DND-41 (cell line): ENCODE data around the gene AP4M1.
A peak's percentile ranks its signal among the peaks of the same experiment; 100 is the strongest.

Source experiments
- ATAC-seq: fragments of 200-7000 bp; cut with Tn5 transposase; 3 replicates; pipeline ENCODE4 v1.9.1; 2021; ENCODE audit warnings: low read depth; ENCODE audit not compliant: insufficient read depth
- DNase-seq: peaks from one replicate; pipeline ENCODE4 v3.0.0-alpha.2; 2020
- H2AFZ ChIP-seq: 2 replicates; pipeline ENCODE4 v1.6.0; 2012; ENCODE audit warnings: low read depth, low read length
- H3K27ac ChIP-seq: 2 replicates; pipeline ENCODE4 v1.5.1; 2012; ENCODE audit warnings: low read length, inconsistent platforms
- H3K27me3 ChIP-seq: fragments of 200-600 bp; sonication (generic); 2 replicates; pipeline ENCODE4 v1.6.0; 2012; ENCODE audit warnings: low read length, mild to moderate bottlenecking, inconsistent platforms; ENCODE audit not compliant: insufficient read depth, poor library complexity
- H3K36me3 ChIP-seq: 2 replicates; pipeline ENCODE4 v1.5.1; 2012; ENCODE audit warnings: low read length, inconsistent platforms; ENCODE audit not compliant: insufficient read depth
- H3K4me1 ChIP-seq: 2 replicates; pipeline ENCODE4 v1.5.1; 2012; ENCODE audit warnings: mild to moderate bottlenecking, low read length; ENCODE audit not compliant: insufficient read depth
- H3K4me2 ChIP-seq: 2 replicates; pipeline ENCODE4 v1.6.0; 2012; ENCODE audit warnings: mild to moderate bottlenecking, moderate library complexity, low read length, inconsistent platforms; ENCODE audit not compliant: insufficient read depth
- H3K4me3 ChIP-seq, 2 experiments: fragments of 200-600 bp in 1 of 2; shearing (Covaris generic) in 1 of 2; 2 replicates each; pipeline ENCODE4 v1.5.1; 2012 to 2016; ENCODE audit warnings: inconsistent platforms in 2 of 2, low read length in 2 of 2, mild to moderate bottlenecking in 2 of 2, low read depth in 1 of 2, moderate library complexity in 1 of 2
- H3K79me2 ChIP-seq: 2 replicates; pipeline ENCODE4 v1.6.0; 2012; ENCODE audit warnings: low read length, inconsistent platforms; ENCODE audit not compliant: insufficient read depth
- H3K9ac ChIP-seq: 2 replicates; pipeline ENCODE4 v1.6.0; 2012; ENCODE audit warnings: low read depth, mild to moderate bottlenecking, inconsistent platforms, low read length, moderate library complexity
- H3K9me3 ChIP-seq: 2 replicates; pipeline ENCODE4 v1.5.1; 2012; ENCODE audit warnings: low read length, moderate library complexity, mild to moderate bottlenecking, inconsistent platforms; ENCODE audit not compliant: insufficient read depth, severe bottlenecking
- H4K20me1 ChIP-seq: 2 replicates; pipeline ENCODE4 v1.6.0; 2012; ENCODE audit warnings: low read length; ENCODE audit not compliant: insufficient read depth
- EZH2 ChIP-seq: IDR thresholded peaks from 3 replicates; pipeline ENCODE4 v1.6.1; 2012; ENCODE audit warnings: borderline replicate concordance, low read depth, mild to moderate bottlenecking, moderate library complexity, low read length, inconsistent platforms; ENCODE audit not compliant: severe bottlenecking
- TF ChIP-seq, protein P1 (sequence below): IDR thresholded peaks from 2 replicates; pipeline ENCODE4 v1.5.1; 2012; ENCODE audit warnings: borderline replicate concordance, low read length, moderate library complexity, mild to moderate bottlenecking; ENCODE audit not compliant: poor library complexity, severe bottlenecking; ENCODE audit errors: extremely low read depth

The AP4M1 gene

DNA sequence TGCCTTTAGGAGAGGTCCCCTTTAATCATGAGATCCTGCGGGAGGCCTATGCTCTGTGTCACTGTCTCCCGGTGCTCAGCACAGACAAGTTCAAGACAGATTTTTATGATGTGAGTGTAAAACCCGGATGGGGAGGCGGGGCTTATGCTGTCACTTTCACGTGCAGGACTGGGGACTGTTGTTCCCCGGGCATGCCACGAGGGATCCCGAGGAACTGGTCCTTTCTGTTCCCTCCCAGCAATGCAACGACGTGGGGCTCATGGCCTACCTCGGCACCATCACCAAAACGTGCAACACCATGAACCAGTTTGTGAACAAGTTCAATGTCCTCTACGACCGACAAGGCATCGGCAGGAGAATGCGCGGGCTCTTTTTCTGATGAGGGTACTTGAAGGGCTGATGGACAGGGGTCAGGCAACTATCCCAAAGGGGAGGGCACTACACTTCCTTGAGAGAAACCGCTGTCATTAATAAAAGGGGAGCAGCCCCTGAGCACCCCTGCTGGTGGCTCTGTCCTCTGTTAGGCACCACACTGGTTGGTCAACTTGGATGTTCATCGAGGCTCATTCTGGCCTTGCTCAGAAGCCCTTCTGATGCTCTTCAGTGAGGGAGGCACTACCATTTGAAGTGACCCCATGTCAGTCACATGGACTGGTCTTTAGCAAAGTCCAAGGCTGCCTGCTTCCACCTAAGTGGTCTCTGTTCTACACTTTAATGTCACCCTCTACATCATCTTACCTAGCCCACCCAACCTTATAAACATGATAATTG lies 9.8 kb upstream of the AP4M1 start:
- DNase-seq (peak; percentile 41), ATAC-seq (peak; percentile 17)
- Histone ChIP-seq H3K4me3 (no peak overlapping the region), H3K4me2 (peak overlapping the region; percentile 88), H4K20me1 (peaks cover 52% of the 10 kb centered on the region), H3K36me3 (peaks cover 64% of the 10 kb centered on the region), H2AFZ (no peak overlapping the region), H3K9me3 (no peaks in the 10 kb centered on the region), H3K4me1 (peaks cover 46% of the 10 kb centered on the region), H3K27me3 (no peaks in the 10 kb centered on the region), H3K27ac (no peak overlapping the region), H3K79me2 (peaks cover 53% of the 10 kb centered on the region), H3K9ac (0 out of 2 replicates have a peak overlapping the region, but pooled peaks have one; percentile 1)
- TF ChIP-seq EZH2: no peak
- TF ChIP-seq, protein P1, sequence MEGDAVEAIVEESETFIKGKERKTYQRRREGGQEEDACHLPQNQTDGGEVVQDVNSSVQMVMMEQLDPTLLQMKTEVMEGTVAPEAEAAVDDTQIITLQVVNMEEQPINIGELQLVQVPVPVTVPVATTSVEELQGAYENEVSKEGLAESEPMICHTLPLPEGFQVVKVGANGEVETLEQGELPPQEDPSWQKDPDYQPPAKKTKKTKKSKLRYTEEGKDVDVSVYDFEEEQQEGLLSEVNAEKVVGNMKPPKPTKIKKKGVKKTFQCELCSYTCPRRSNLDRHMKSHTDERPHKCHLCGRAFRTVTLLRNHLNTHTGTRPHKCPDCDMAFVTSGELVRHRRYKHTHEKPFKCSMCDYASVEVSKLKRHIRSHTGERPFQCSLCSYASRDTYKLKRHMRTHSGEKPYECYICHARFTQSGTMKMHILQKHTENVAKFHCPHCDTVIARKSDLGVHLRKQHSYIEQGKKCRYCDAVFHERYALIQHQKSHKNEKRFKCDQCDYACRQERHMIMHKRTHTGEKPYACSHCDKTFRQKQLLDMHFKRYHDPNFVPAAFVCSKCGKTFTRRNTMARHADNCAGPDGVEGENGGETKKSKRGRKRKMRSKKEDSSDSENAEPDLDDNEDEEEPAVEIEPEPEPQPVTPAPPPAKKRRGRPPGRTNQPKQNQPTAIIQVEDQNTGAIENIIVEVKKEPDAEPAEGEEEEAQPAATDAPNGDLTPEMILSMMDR: peak; percentile 31

DNA sequence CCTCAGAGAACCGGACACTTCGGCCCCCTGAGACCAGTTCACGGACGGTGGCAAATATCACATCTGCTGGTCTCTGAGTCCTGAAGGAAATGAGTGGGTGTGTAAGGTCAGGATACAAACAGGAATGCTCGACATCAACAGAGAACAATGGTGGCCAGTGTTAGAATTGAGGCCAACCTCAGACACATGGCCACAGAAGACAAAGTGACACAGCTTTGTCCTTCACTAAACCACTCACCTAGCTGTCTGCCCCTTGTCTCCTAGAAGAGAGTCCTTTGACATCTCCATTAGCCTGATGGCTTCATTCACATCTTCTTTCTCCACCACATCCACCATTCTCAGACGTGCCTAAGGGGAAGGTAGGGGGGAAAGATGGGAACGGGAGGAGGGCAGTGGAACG lies 8.4 kb upstream of the AP4M1 start:
- ATAC-seq (no peak), DNase-seq (no peak)
- H3K27me3 ChIP-seq: no peaks in the 10 kb centered on the region
- H3K9ac ChIP-seq: no peak overlapping the region
- peaks cover 79% of the 10 kb centered on the region for H3K36me3 ChIP-seq
- peaks cover 62% of the 10 kb centered on the region for H3K79me2 ChIP-seq
- peaks cover 62% of the 10 kb centered on the region for H4K20me1 ChIP-seq
- H2AFZ ChIP-seq: no peak overlapping the region
- H3K27ac ChIP-seq: no peak overlapping the region
- H3K4me1 ChIP-seq: peaks cover 52% of the 10 kb centered on the region
- H3K4me3 ChIP-seq: no peak overlapping the region
- no peak for TF ChIP-seq EZH2
- TF ChIP-seq, protein P1: no peak
- no peaks in the 10 kb centered on the region for H3K9me3 ChIP-seq
- H3K4me2 ChIP-seq: no peak overlapping the region

DNA sequence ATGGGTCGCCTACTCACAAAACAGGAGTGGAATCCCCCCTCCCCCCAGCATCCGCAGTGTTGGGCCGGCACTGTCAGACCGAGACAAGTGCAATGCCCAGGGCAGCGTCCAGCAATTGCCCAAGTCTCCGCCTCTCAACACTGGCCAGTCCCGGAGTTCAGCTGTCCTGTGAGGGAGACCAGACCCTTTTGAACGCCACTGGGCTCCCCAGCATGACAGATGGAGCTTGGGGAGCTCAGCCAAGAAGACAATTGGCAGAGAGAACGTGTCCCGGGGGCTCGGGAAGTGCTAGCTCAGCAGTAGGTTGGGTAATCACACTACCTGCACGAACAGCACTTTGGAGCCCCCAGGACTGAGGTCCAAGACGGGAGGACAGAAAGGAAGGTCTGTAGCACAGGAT lies 7.9 kb upstream of the AP4M1 start:
- Histone ChIP-seq H3K4me2 (no peak overlapping the region), H3K36me3 (peaks cover 83% of the 10 kb centered on the region), H3K9ac (no peak overlapping the region), H2AFZ (no peak overlapping the region), H3K79me2 (peaks cover 62% of the 10 kb centered on the region), H3K4me1 (peaks cover 52% of the 10 kb centered on the region), H3K4me3 (no peak overlapping the region), H3K27me3 (no peaks in the 10 kb centered on the region), H3K9me3 (no peaks in the 10 kb centered on the region), H3K27ac (no peak overlapping the region), H4K20me1 (peaks cover 66% of the 10 kb centered on the region)
- DNase-seq: no peak
- TF ChIP-seq, protein P1: no peak
- TF ChIP-seq EZH2: no peak
- no peak for ATAC-seq
